NCI-H1417 (cell line): ENCODE measurements around the gene CAAP1.
"Not testable (repeated sequence)": the region's sequence is repeated elsewhere in the genome, so short reads cannot be mapped to it uniquely, and the experiment has no call there.

Source experiments
- DNase-seq, 3 experiments: peaks; one replicate each; lab custom pipeline; 2025; lab: John Stamatoyannopoulos, UW

The CAAP1 gene, protein sequence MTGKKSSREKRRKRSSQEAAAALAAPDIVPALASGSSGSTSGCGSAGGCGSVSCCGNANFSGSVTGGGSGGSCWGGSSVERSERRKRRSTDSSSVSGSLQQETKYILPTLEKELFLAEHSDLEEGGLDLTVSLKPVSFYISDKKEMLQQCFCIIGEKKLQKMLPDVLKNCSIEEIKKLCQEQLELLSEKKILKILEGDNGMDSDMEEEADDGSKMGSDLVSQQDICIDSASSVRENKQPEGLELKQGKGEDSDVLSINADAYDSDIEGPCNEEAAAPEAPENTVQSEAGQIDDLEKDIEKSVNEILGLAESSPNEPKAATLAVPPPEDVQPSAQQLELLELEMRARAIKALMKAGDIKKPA

GRCh38 chr9:26892251-26893029 is at the start of gene CAAP1:
Gene CAAP1 (minus strand): TSS chr9:26892802. CDS start chr9:26892715, 87 bp downstream.
- DNase-seq: peak; percentile 84 to 91 (median 88)

- DNase-seq: no peak
Measured at GRCh38 chr9:26940779-26941178, 48.2 kb upstream of the CAAP1 start.

DNA sequence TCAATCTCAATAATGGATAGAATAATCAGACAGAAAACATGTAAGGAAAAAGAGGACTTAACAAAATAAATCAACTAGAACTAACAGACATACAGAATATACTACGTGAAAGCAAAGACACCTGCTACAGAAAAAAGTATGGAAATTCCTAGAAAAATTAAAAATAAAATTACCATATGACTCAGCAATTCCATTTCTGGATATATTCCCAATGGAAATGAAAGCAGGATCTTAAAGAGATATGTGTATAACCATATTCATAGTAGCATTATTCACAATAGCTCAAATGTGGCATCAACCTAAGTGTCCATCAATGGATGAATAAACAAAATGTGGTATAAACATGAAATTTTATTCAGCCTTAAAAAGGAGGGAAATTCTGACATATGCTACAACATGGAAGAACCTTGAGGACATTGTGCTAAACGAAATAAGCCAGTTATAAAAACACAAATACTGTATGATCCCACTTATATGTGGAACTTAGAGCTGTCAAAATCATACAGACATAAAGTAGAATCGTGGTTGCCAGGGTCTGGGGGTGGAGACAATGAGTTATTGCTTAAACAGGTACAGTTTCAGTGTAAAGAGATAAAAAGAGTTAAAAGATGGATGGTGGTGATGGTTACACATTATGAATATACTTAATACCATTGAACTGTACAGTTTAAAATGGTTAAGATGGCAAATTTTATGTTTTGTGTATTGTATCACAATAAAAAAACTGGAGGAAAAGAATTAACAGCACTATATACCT is 47.5 kb upstream of the CAAP1 start:
- DNase-seq: no peak

- no peak for DNase-seq
Measured at GRCh38 chr9:26937816-26938371, 45.3 kb upstream of the CAAP1 start.

DNA sequence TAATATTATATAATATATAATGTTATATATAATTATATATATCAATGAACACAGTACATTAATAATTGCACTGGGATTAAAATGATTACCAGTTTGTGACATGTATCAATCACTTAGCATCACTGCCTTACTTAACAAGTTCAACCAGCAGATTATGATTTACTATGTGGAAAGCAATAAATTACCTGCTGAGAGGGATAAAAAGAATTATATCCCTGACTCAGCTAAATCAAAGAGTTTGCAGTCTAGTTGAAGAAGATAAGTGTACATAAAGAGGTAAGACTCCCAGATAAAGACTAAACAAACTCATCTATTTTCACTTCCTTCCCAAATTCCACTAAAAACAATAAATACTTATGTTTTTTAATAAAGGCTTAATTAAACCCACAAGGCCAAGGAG is 43.2 kb upstream of the CAAP1 start:
- peak in 2 of 3 experiments; percentile 0 to 60 for DNase-seq

GRCh38 chr9:26928902-26929495 is 36.4 kb upstream of the CAAP1 start:
- DNase-seq: no peak

DNA sequence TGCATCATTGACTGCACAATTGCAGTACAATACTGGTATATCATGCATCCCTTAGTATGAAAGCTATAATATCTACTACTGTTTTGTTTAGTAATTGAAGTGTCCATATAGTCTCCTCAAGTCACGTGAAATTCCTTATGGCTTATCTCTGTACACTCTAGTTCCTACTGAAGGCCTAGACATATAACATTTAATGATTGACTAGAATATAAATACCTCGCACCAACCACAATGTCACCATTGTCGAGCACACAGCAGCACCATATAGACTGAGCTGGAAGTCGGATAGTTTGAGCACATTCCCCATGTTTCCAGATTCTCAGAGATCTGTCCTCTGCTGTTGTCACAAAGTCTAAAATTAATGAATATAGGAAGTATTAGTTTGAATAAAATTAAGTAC is 33.0 kb upstream of the CAAP1 start:
- no peak for DNase-seq

- no peak for DNase-seq
Measured at GRCh38 chr9:26919698-26920097, 27.1 kb upstream of the CAAP1 start.

DNA sequence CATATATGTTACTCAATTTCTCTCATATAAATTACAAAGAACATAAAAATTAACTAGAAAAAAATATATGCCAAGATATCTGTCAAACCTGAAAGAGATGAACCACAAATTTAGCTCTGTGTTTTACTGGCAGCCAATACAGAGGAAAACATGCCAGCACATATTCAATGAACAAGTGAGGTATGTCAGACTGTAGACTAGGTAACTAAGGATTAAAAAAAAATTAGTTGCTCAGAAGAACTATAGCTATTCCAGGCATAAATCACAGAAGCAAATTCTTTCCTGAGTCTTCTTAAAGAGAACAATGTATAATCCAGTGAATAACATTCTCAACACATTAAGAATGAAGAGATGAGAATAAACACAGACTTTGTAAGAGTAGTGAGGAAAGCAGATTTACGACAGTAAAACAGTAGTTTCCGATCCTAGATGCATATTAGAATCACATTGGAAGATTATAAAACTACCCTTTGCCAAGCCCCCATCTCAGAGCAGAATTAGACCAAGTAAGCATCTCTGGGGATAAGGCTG is 20.6 kb upstream of the CAAP1 start:
- no peak for DNase-seq

DNA sequence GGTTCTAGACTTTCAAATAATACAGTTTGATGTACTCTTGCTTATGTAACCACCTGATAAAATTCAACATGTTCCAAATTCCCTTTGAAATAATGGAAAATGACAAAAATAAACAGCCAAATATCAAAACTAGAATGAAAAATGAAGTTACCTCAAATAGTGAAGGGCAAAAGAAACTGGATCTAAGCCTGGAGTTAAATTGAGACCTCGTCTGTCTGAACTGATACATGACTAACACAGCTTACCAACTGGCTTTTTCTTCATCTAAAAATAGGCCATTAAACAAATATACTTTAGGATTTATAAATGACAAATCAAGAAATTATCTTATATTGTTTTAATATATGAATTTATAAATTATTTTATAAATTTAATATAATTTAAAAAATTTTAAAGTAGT is 12.1 kb upstream of the CAAP1 start:
- no peak for DNase-seq

GRCh38 chr9:26904070-26904469 is 11.5 kb upstream of the CAAP1 start:
- no peak for DNase-seq

- DNase-seq: peak in 1 of 3 experiments; percentile 18
Measured at GRCh38 chr9:26893030-26893676, 551 bp upstream of the CAAP1 start.

GRCh38 chr9:26891726-26892125 is 876 bp downstream of the CAAP1 start:
- no peak for DNase-seq

GRCh38 chr9:26888271-26888670 is 4.3 kb downstream of the CAAP1 start:
- DNase-seq: no peak

DNA sequence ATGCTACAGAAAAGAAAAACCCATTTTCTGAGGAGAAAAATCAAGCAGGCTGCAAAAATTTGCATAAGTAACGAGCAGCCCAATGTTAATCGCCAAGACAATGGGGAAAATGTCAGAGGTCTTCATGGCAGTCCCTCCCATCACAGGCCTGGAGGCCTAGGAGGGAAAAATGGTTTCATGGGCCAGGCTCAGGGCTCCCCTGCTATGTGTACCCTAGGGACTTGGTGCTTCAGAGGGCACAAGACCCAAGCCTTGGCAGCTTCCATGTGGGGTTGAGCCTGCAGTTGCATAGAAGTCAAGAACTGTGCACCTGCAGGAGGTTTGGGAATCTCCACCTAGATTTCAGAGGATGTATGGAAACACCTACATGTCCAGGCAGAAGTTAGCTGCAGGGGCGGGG is 10.4 kb downstream of the CAAP1 start:
- no peak for DNase-seq

GRCh38 chr9:26880262-26880661 is 12.3 kb downstream of the CAAP1 start:
- DNase-seq: no peak

GRCh38 chr9:26875155-26875554 is 17.4 kb downstream of the CAAP1 start:
- DNase-seq: not testable (repeated sequence)

DNA sequence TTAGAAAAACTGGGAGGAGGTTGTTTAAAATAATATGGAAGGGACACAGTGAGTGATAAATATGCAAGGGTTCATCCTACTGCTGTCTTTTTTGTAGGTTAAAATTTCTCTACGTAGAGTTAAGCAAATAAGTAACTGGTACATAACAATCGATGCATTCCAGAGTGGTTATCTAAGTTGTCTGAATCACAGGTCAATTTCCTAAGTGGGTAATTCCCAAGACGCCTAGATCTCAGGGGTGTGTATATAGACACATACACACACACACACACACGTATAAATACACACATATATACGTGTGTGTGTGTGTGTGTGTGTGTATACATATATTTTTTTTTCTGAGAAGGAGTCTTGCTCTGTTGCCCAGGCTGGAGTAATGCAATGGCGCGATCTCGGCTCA is 22.3 kb downstream of the CAAP1 start:
- no peak for DNase-seq

GRCh38 chr9:26863074-26863473 is 29.5 kb downstream of the CAAP1 start:
- DNase-seq: peak in 1 of 3 experiments; percentile 1

GRCh38 chr9:26856413-26857032 is 36.1 kb downstream of the CAAP1 start:
- peak; percentile 17 to 77 (median 28) for DNase-seq

- DNase-seq: no peak
Measured at GRCh38 chr9:26850995-26851394, 41.6 kb downstream of the CAAP1 start.
